PC-3 (cell line): ENCODE measurements around the gene ERMARD.

Experiments used
- CTCF ChIP-seq: fragments of 300-600 bp; sonication (generic); conservative IDR thresholded peaks from 2 replicates; pipeline ENCODE4 v1.5.1; 2017; ENCODE audit warnings: antibody characterized with exemption, low read depth, mild to moderate bottlenecking, low read length
- EZH2 ChIP-seq: fragments of 300-600 bp; sonication (generic); IDR thresholded peaks from one replicate; pipeline ENCODE4 v1.6.1; 2017; ENCODE audit warnings: antibody characterized with exemption, mild to moderate bottlenecking, low read length; ENCODE audit not compliant: unreplicated experiment

DNA sequence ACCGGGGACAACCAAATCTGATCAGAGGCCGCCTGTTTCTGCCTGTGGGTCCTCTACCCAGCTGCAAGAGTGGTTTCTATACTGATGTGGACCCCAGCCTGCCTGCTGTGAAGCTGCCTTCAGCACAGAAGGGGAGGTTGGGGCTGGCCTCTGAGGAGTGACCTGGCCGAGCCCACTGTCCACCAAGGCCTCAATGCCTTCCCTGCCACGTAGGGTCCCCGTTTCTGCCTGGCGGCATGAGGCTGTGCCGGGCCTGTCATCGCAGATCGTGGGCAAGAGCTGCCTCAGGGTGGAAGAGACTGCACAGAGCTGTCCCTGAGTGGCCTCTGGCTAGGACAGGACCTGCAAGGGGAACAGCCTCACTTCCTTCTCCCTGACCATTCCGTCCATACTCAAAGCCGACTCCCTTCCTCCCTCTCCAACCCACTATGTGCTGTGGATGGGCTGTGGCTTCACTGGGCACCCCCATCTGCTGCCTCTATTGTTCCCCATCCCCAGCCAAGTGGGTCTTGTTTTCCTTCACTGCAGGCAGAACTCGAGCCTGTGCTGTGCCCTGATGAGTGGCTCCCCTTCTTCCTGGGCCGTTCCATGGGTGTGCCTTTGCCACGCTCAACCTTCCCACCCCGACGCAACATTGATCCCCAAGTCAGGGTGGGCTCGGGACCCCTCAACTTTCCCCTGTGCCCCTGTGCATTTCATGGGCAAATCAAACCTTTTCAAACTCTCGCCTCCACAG lies 60.3 kb downstream of the ERMARD start:
- no peak for TF ChIP-seq CTCF
- TF ChIP-seq EZH2: no peak
